ENCODE measurements around the gene ADGRG6.
"Not testable (repeated sequence)": the region's sequence is repeated elsewhere in the genome, so short reads cannot be mapped to it uniquely, and the experiment has no call there.

Gene ADGRG6

DNA sequence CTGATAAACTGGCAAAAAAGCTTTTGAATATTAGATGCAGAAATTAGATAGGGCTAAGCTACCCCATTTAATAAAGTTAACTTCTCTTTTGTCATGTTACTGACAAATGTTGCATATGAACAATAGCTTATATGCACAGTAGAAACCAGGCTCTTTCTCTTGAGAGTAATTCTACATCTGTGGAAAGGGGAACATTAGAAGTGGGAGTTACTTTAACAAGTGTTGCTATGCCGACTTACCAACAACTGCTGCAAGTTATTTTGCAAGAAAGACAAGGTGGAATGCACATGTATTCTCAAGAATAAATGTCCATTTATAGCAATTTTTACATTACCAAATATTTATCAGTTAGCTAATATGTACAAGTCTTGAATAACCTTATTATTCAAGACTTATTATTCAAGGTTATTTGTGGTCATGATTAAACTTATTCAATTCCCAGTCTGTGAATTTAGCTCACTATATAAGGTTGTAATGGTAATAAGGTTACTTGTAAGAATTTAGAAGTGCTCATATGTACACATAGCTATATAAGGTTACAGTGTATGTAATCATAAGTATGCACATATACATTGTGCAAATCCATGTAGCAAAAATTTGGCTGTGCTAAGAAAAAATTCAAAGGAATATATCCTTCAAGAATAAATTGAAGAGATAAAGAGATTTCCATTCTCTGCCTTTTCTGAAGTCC is 38.3 kb downstream of the ADGRG6 start:
- no peaks in the 10 kb centered on the region for H3K9me3 ChIP-seq (ENCODE audit: control insufficient read depth, low read length)
- 100% methylated on average over 1 of the region's 1 CpG for WGBS, 2 experiments
- H3K4me3 ChIP-seq (ENCODE audit: insufficient read depth, low read depth, low read length), result no peak overlapping the region
- H3K27me3 ChIP-seq (ENCODE audit: control insufficient read depth, insufficient read depth, low read length, poor library complexity, severe bottlenecking), result no peaks in the 10 kb centered on the region
- no peaks in the 10 kb centered on the region for H3K4me1 ChIP-seq (ENCODE audit: control insufficient read depth, insufficient read depth, low read length)
- no peaks in the 10 kb centered on the region for H3K36me3 ChIP-seq (ENCODE audit: control insufficient read depth, insufficient read depth, low read length)
- H3K27ac ChIP-seq (ENCODE audit: insufficient read depth, low read depth, low read length, poor library complexity, severe bottlenecking), result no peak overlapping the region

DNA sequence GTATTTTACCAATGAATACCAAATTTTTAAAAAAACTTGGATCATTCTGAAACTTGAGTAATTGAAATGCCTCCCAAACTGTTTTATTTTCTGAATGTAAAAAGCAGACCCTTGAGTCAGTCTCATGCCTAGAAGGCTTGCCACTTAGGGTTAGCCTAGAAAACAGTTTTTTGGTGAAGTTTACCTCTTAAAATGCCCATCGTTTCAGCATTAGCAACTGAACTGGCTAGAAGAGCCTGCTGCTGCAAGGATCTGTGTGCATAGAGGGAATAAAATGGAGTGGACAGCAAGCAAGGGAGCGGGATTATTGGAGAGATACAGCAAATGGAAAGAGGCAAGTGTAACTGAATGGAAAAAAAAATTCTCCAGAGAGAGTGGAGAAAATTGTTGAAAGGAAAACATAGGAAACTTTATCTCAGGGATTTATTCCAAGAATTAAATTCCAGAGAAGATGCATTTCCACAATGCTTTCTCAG is 40.1 kb downstream of the ADGRG6 start:
- no peaks in the 10 kb centered on the region for H3K9me3 ChIP-seq (ENCODE audit: control insufficient read depth, low read length)
- 95 to 97% methylated on average over 2 of the region's 2 CpGs for WGBS, 2 experiments
- H3K27me3 ChIP-seq (ENCODE audit: control insufficient read depth, insufficient read depth, low read length, poor library complexity, severe bottlenecking), result no peaks in the 10 kb centered on the region
- H3K36me3 ChIP-seq (ENCODE audit: control insufficient read depth, insufficient read depth, low read length), result no peaks in the 10 kb centered on the region
- no peaks in the 10 kb centered on the region for H3K4me1 ChIP-seq (ENCODE audit: control insufficient read depth, insufficient read depth, low read length)
- no peak overlapping the region for H3K4me3 ChIP-seq (ENCODE audit: insufficient read depth, low read depth, low read length)
- H3K27ac ChIP-seq (ENCODE audit: insufficient read depth, low read depth, low read length, poor library complexity, severe bottlenecking), result no peak overlapping the region

DNA sequence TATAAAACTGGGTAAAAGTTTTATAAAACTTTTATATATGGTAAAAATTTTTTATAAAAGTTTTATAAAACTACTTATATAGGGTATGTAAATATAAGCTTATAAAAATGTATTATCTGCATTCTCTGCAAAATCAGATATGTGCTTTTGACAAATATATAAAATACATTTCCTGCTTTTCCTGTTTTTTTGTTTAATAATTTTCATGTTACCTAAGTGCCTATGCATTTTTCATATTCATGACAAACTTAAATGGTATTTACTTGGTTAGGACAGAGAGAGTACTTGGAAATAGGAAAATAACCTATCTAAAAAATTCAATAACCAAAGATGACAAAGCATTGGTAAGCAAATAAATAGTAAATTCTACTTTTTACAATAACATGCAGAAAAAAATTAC is 41.2 kb downstream of the ADGRG6 start:
- Histone ChIP-seq H3K9me3 (ENCODE audit: control insufficient read depth, low read length) (no peaks in the 10 kb centered on the region), H3K27me3 (ENCODE audit: control insufficient read depth, insufficient read depth, low read length, poor library complexity, severe bottlenecking) (no peaks in the 10 kb centered on the region), H3K36me3 (ENCODE audit: control insufficient read depth, insufficient read depth, low read length) (no peaks in the 10 kb centered on the region), H3K4me1 (ENCODE audit: control insufficient read depth, insufficient read depth, low read length) (no peaks in the 10 kb centered on the region), H3K4me3 (ENCODE audit: insufficient read depth, low read depth, low read length) (no peak overlapping the region), H3K27ac (ENCODE audit: insufficient read depth, low read depth, low read length, poor library complexity, severe bottlenecking) (no peak overlapping the region)

DNA sequence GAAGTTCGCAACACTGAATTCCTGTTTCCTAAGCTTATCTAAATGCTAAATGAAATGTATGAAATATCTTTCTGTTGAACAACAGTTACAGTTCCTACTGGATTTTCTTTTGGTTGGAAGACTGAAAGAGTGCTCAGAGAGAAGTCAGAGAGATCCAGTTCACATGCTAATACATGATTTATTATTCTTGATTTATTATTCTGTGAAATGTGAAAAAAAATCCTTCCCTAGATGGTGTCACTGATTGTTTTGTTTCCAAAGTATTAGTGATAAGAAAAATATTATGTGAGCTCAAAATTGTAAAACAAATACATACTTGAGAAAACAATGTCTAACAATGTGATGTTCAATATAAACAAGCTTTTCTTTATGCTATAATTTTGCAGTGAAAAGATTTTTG is 42.1 kb downstream of the ADGRG6 start:
- Histone ChIP-seq H3K9me3 (ENCODE audit: control insufficient read depth, low read length) (no peaks in the 10 kb centered on the region), H3K27ac (ENCODE audit: insufficient read depth, low read depth, low read length, poor library complexity, severe bottlenecking) (no peak overlapping the region), H3K36me3 (ENCODE audit: control insufficient read depth, insufficient read depth, low read length) (no peaks in the 10 kb centered on the region), H3K4me1 (ENCODE audit: control insufficient read depth, insufficient read depth, low read length) (no peaks in the 10 kb centered on the region), H3K27me3 (ENCODE audit: control insufficient read depth, insufficient read depth, low read length, poor library complexity, severe bottlenecking) (no peaks in the 10 kb centered on the region), H3K4me3 (ENCODE audit: insufficient read depth, low read depth, low read length) (no peak overlapping the region)
- 100% methylated on average over 1 of the region's 1 CpG; no CpG with 5 or more reads in 1 of the 2 experiments for WGBS, 2 experiments

DNA sequence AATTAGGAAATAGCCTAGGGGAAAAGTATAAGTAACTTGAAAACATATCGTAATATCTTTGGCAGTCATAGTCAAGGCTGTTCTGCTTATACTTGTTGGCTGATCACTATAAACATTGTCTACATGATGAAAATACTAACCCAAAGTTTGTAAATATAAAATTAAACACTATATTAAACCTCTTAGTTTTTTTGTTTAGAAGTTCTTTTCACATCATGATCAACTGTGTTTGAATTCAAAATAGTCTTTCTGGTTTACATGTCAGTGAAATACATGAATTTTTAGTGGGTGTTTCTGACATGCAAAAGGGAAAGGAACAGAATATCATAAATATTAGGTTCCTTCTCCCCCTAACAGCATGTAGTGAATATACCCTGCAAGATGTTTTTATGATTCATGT is 43.5 kb downstream of the ADGRG6 start:
- H3K9me3 ChIP-seq (ENCODE audit: control insufficient read depth, low read length), result no peaks in the 10 kb centered on the region
- H3K4me1 ChIP-seq (ENCODE audit: control insufficient read depth, insufficient read depth, low read length), result no peaks in the 10 kb centered on the region
- H3K4me3 ChIP-seq (ENCODE audit: insufficient read depth, low read depth, low read length), result no peak overlapping the region
- no peaks in the 10 kb centered on the region for H3K36me3 ChIP-seq (ENCODE audit: control insufficient read depth, insufficient read depth, low read length)
- no CpG with 5 or more reads among the region's 1 CpG for WGBS, 2 experiments
- H3K27me3 ChIP-seq (ENCODE audit: control insufficient read depth, insufficient read depth, low read length, poor library complexity, severe bottlenecking), result no peaks in the 10 kb centered on the region
- H3K27ac ChIP-seq (ENCODE audit: insufficient read depth, low read depth, low read length, poor library complexity, severe bottlenecking), result no peak overlapping the region

DNA sequence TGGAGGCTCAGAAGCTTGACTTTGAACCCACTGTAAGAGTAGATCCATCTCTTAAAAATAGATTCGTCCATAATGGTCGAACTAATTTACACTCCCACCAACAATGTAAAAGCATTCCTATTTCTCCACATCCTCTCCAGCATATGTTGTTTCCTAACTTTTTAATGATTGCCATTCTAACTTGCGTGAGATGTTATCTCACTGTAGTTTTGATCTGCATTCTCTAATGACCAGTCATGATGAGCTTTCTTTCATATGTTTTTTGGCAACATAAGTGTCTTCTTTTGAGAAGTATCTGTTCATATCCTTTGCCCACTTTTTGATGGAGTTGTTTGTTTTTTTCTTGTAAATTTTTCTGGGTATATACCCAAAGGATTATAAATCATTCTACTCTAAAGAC is 44.4 kb downstream of the ADGRG6 start:
- not testable (repeated sequence) for H3K27me3 ChIP-seq (ENCODE audit: control insufficient read depth, insufficient read depth, low read length, poor library complexity, severe bottlenecking); H3K27ac ChIP-seq (ENCODE audit: insufficient read depth, low read depth, low read length, poor library complexity, severe bottlenecking); H3K36me3 ChIP-seq (ENCODE audit: control insufficient read depth, insufficient read depth, low read length); H3K4me3 ChIP-seq (ENCODE audit: insufficient read depth, low read depth, low read length); H3K9me3 ChIP-seq (ENCODE audit: control insufficient read depth, low read length); H3K4me1 ChIP-seq (ENCODE audit: control insufficient read depth, insufficient read depth, low read length)
- 81 to 86% methylated on average over 3 of the region's 3 CpGs for WGBS, 2 experiments

DNA sequence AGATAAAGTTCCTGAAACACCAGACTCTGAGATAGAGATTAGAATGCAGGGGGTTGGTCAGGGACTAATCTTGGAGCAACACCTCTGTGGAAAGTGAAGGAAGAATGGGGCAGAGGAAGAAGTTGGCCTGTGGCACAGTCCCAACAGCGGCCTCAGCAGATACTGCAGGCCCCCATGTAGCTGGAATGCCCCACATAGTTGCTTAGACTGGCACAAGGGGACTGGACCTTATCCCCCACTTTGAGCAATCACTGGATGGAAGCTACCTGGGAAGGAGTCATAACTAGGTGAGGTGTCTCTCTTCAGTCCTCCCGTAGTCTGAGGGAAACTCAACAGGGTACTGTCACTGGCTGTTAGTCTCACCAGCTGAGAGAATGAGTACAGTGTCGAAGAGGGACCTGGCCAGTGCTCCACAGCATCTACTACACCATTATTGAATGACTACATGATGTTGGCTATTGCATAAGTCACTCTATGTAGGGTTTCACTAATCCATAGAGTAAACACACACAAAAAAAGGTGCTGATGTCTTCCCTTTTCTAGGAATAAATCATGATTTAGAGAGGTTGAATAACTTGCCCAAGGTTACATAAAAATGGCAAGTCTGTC is 47.5 kb downstream of the ADGRG6 start:
- WGBS, 2 experiments, result 91 to 94% methylated on average over 3 of the region's 3 CpGs
- no peaks in the 10 kb centered on the region for H3K36me3 ChIP-seq (ENCODE audit: control insufficient read depth, insufficient read depth, low read length)
- H3K4me3 ChIP-seq (ENCODE audit: insufficient read depth, low read depth, low read length), result no peak overlapping the region

DNA sequence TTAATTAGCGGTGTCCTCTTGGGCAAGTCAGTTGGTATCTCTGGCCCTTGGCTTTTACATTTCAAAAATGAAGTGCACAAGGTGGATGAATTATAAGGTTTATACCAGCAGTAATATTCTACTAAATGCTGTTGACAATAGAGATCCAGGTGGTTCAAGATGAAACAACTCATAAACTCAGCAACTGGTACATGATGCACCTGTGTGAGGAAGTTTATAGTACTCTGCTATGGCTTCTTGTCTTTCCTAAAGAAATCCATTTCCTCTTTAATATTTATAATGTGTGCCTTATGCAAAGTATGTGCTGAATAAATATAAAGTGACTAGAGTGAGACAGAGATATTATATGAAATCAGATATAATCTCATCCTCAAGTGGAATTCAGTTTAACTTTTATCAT is 48.5 kb downstream of the ADGRG6 start:
- H3K27me3 ChIP-seq (ENCODE audit: control insufficient read depth, insufficient read depth, low read length, poor library complexity, severe bottlenecking), result no peaks in the 10 kb centered on the region
- H3K27ac ChIP-seq (ENCODE audit: insufficient read depth, low read depth, low read length, poor library complexity, severe bottlenecking), result no peak overlapping the region
- no peak overlapping the region for H3K4me3 ChIP-seq (ENCODE audit: insufficient read depth, low read depth, low read length)
- H3K9me3 ChIP-seq (ENCODE audit: control insufficient read depth, low read length), result no peaks in the 10 kb centered on the region
- WGBS, 2 experiments, result 100% methylated on average over 1 of the region's 1 CpG
- no peaks in the 10 kb centered on the region for H3K36me3 ChIP-seq (ENCODE audit: control insufficient read depth, insufficient read depth, low read length)
- no peaks in the 10 kb centered on the region for H3K4me1 ChIP-seq (ENCODE audit: control insufficient read depth, insufficient read depth, low read length)

More for the DNA sequence above, 47.5 kb downstream of the ADGRG6 start:
- Histone ChIP-seq H3K27me3 (ENCODE audit: control insufficient read depth, insufficient read depth, low read length, poor library complexity, severe bottlenecking) (no peaks in the 10 kb centered on the region), H3K9me3 (ENCODE audit: control insufficient read depth, low read length) (no peaks in the 10 kb centered on the region), H3K4me1 (ENCODE audit: control insufficient read depth, insufficient read depth, low read length) (no peaks in the 10 kb centered on the region), H3K27ac (ENCODE audit: insufficient read depth, low read depth, low read length, poor library complexity, severe bottlenecking) (no peak overlapping the region)

DNA sequence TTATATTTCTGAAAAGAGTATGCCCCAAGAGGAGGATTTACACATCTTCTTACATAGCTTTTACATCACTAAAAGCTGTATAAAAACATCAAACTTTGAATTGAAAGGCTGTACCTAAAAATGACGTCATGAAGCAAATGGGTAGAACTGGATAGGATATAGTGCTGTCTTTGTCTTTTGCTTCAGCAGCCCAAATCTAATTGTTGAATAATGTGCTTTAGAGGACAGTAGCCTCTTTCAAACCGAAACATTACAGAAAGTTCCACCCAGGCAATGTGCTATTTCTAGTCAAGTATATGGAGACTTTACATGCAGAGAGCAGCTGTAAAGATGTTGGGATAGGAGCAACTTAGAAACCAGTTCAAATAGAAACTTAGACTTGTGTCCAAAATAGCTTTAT is 51.9 kb downstream of the ADGRG6 start:
- 89 to 90% methylated on average over 2 of the region's 2 CpGs for WGBS, 2 experiments

DNA sequence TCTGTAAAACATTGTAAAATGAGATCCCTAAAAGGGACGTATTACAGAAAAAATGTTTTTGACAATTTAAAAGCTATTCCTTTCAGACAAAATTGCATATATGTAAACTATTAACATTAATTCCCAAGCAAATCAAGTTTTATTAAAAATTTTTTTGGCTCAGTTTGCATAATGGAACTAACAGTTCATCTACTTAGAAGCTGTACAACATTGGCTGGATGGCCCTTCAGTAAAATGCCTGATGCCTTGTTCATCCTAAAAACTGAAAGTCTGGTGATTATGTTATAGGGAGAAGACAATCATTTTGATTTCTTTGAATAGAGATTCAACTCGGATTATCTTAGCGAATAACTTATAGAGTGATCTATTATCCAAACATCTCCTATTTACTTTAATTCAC is 52.8 kb downstream of the ADGRG6 start:
- Histone ChIP-seq H3K4me3 (ENCODE audit: insufficient read depth, low read depth, low read length) (no peak overlapping the region), H3K27ac (ENCODE audit: insufficient read depth, low read depth, low read length, poor library complexity, severe bottlenecking) (no peak overlapping the region), H3K36me3 (ENCODE audit: control insufficient read depth, insufficient read depth, low read length) (no peaks in the 10 kb centered on the region), H3K27me3 (ENCODE audit: control insufficient read depth, insufficient read depth, low read length, poor library complexity, severe bottlenecking) (no peaks in the 10 kb centered on the region), H3K4me1 (ENCODE audit: control insufficient read depth, insufficient read depth, low read length) (no peaks in the 10 kb centered on the region), H3K9me3 (ENCODE audit: control insufficient read depth, low read length) (no peaks in the 10 kb centered on the region)
- WGBS, 2 experiments, result 80 to 96% methylated on average over 2 to 3 of the region's 3 CpGs

More for the DNA sequence above, 51.9 kb downstream of the ADGRG6 start:
- H3K36me3 ChIP-seq (ENCODE audit: control insufficient read depth, insufficient read depth, low read length), result no peaks in the 10 kb centered on the region
- no peaks in the 10 kb centered on the region for H3K9me3 ChIP-seq (ENCODE audit: control insufficient read depth, low read length)
- H3K4me3 ChIP-seq (ENCODE audit: insufficient read depth, low read depth, low read length), result no peak overlapping the region
- no peak overlapping the region for H3K27ac ChIP-seq (ENCODE audit: insufficient read depth, low read depth, low read length, poor library complexity, severe bottlenecking)
- H3K4me1 ChIP-seq (ENCODE audit: control insufficient read depth, insufficient read depth, low read length), result no peaks in the 10 kb centered on the region
- no peaks in the 10 kb centered on the region for H3K27me3 ChIP-seq (ENCODE audit: control insufficient read depth, insufficient read depth, low read length, poor library complexity, severe bottlenecking)
